Tibial artery (tissue), 4 donors: ENCODE measurements around the gene CTNNAL1.
A peak's percentile ranks its signal among the peaks of the same experiment; 100 is the strongest.
"Not testable (repeated sequence)": the region's sequence is repeated elsewhere in the genome, so short reads cannot be mapped to it uniquely, and the experiment has no call there.

Source experiments
- DNase-seq, 2 donors: peaks; one replicate each; pipeline ENCODE4 v3.0.0-alpha.2; 2019
- H3K27ac ChIP-seq, 2 donors: fragments of 200-600 bp; sonication (generic) in 1 of 2; 1 replicate in 1 of 2; 2 replicates in 1 of 2; pipeline ENCODE4 v1.5.1; 2018 to 2019; ENCODE audit warnings: mild to moderate bottlenecking in 1 of 2
- H3K27me3 ChIP-seq, 2 donors: fragments of 200-600 bp; sonication (generic) in 1 of 2; one replicate each; pipeline versions ENCODE4 v1.5.1 to v1.6.0; 2016 to 2019
- H3K36me3 ChIP-seq, 3 donors: fragments of 200-600 bp; sonication (generic) in 2 of 3; one replicate each; pipeline ENCODE4 v1.5.1; 2016 to 2019; ENCODE audit warnings: mild to moderate bottlenecking in 2 of 3
- H3K4me1 ChIP-seq, 4 donors: fragments of 200-600 bp; sonication (generic) in 2 of 4; 1 replicate in 3 of 4; 2 replicates in 1 of 4; pipeline ENCODE4 v1.5.1; 2016 to 2019
- H3K4me3 ChIP-seq, 2 donors: fragments of 200-600 bp; sonication (generic) in 1 of 2; 1 replicate in 1 of 2; 2 replicates in 1 of 2; pipeline ENCODE4 v1.5.1; 2018 to 2019; ENCODE audit warnings: mild to moderate bottlenecking in 2 of 2
- H3K9me3 ChIP-seq, 3 donors: fragments of 200-600 bp; sonication (generic) in 1 of 3; one replicate each; pipeline ENCODE4 v1.5.1; 2016 to 2019
- intact Hi-C: fragments of 100-400 bp; cut with DNase I; formaldehyde crosslinking; loops from one replicate; pipeline ENCODE4 v1.15.0; 2023; ENCODE audit warnings: low total_unique reads
- TF ChIP-seq, protein P1 (sequence below), 2 experiments: fragments of 200-600 bp in 1 of 2; fragments of 450-650 bp in 1 of 2; IDR thresholded peaks; one replicate each; pipeline ENCODE4 v1.5.1; 2017 to 2019; ENCODE audit warnings: antibody characterized with exemption in 2 of 2, mild to moderate bottlenecking in 1 of 2, moderate library complexity in 1 of 2

CTNNAL1 gene

GRCh38 chr9:108972626-108973209, 40.6 kb downstream of the CTNNAL1 start:
- no peaks in the 10 kb centered on the region for H3K9me3 ChIP-seq
- peak overlapping the region; percentile 6 to 32 for H3K27ac ChIP-seq
- no peaks in the 10 kb centered on the region for H3K27me3 ChIP-seq
- H3K36me3 ChIP-seq = no peaks in the 10 kb centered on the region
- DNase-seq = no peak
- H3K4me1 ChIP-seq = peaks cover 0 to 36% (median 20%) of the 10 kb centered on the region in 4 donors
- TF ChIP-seq, protein P1, sequence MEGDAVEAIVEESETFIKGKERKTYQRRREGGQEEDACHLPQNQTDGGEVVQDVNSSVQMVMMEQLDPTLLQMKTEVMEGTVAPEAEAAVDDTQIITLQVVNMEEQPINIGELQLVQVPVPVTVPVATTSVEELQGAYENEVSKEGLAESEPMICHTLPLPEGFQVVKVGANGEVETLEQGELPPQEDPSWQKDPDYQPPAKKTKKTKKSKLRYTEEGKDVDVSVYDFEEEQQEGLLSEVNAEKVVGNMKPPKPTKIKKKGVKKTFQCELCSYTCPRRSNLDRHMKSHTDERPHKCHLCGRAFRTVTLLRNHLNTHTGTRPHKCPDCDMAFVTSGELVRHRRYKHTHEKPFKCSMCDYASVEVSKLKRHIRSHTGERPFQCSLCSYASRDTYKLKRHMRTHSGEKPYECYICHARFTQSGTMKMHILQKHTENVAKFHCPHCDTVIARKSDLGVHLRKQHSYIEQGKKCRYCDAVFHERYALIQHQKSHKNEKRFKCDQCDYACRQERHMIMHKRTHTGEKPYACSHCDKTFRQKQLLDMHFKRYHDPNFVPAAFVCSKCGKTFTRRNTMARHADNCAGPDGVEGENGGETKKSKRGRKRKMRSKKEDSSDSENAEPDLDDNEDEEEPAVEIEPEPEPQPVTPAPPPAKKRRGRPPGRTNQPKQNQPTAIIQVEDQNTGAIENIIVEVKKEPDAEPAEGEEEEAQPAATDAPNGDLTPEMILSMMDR (IDR thresholded peaks at IDR 0.05) = no peak
- intact Hi-C loops = no loop called here
- no peak overlapping the region for H3K4me3 ChIP-seq

DNA sequence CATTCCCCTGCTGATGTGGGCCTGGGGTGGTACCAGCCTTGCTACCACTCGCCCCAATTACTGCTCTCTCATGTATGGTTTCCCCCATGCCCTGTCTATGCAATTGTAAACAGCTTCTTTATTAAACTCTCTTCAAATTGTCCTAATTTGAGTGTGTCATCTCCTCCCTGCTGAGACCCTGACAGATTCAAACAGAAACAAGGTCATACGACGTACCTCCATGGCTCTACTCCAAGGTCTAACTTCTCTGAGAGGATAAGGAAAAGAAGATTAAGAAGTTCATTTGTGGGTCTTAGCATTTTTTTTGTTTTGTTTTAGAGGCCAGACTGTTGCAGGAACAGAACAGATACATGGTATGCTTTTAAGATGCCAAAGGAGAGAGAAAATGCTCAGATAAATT, 41.1 kb downstream of the CTNNAL1 start:
- H3K4me3 ChIP-seq = no peak overlapping the region
- no peaks in the 10 kb centered on the region for H3K36me3 ChIP-seq
- DNase-seq = no peak
- intact Hi-C loops = no loop called here
- no peaks in the 10 kb centered on the region for H3K27me3 ChIP-seq
- TF ChIP-seq, protein P1 (IDR thresholded peaks at IDR 0.05) = no peak
- no peaks in the 10 kb centered on the region for H3K9me3 ChIP-seq
- peak overlapping the region in 1 of 2 donors; percentile 32 for H3K27ac ChIP-seq
- H3K4me1 ChIP-seq = peaks cover 0 to 39% (median 24%) of the 10 kb centered on the region in 4 donors

- H3K4me3 ChIP-seq, H3K27ac ChIP-seq: not testable (repeated sequence)
Observed at GRCh38 chr9:108971392-108971791, 41.9 kb downstream of the CTNNAL1 start.

GRCh38 chr9:108967916-108968315, 45.4 kb downstream of the CTNNAL1 start:
- Histone ChIP-seq H3K4me3 (no peak overlapping the region), H3K27me3 (no peaks in the 10 kb centered on the region), H3K27ac (peak overlapping the region in 1 of 2 donors; percentile 17), H3K9me3 (no peaks in the 10 kb centered on the region), H3K36me3 (peaks cover 0 to 3% (median 0%) of the 10 kb centered on the region in 3 donors), H3K4me1 (peaks cover 0 to 26% (median 17%) of the 10 kb centered on the region in 4 donors)
- TF ChIP-seq, protein P1 (IDR thresholded peaks at IDR 0.05) = no peak
- no peak for DNase-seq
- intact Hi-C loops = no loop called here

More at GRCh38 chr9:108971392-108971791, 41.9 kb downstream of the CTNNAL1 start:
- H3K9me3 ChIP-seq, DNase-seq, H3K36me3 ChIP-seq, H3K27me3 ChIP-seq, intact Hi-C loops: not testable (repeated sequence)
- peaks cover 0 to 39% (median 24%) of the 10 kb centered on the region in 4 donors for H3K4me1 ChIP-seq

- DNase-seq = no peak
- Histone ChIP-seq H3K27ac (no peak overlapping the region), H3K36me3 (peaks cover 0 to 14% (median 5%) of the 10 kb centered on the region in 3 donors), H3K27me3 (no peaks in the 10 kb centered on the region), H3K9me3 (no peaks in the 10 kb centered on the region), H3K4me3 (no peak overlapping the region), H3K4me1 (peaks cover 0 to 12% (median 6%) of the 10 kb centered on the region in 4 donors)
- intact Hi-C loops = no loop called here
- TF ChIP-seq, protein P1 (IDR thresholded peaks at IDR 0.05) = no peak
Observed at GRCh38 chr9:108963459-108964143, 49.7 kb downstream of the CTNNAL1 start.

DNA sequence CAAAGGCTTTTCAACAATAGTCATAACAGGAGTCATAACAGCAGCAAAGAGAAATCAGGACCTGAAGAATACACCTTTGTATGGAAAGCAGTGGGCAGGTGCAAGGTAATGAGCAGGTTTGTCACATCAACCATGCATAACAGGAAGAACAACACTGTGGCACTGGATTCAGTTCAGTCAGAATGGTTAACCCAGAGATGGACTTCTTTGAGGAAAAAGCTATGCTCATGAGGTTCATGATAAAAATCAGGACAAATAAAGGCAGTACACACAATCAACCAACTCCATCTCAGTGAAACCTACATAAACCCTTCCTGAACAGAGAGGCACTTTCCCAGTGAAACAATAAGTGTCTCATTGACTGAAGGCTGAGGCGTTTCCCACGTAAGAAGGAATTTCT, 52.1 kb downstream of the CTNNAL1 start:
- DNase-seq = no peak
- no peaks in the 10 kb centered on the region for H3K4me1 ChIP-seq
- no peaks in the 10 kb centered on the region for H3K27me3 ChIP-seq
- no peak overlapping the region for H3K27ac ChIP-seq
- no peak overlapping the region for H3K4me3 ChIP-seq
- H3K36me3 ChIP-seq = peaks cover 0 to 14% (median 5%) of the 10 kb centered on the region in 3 donors
- intact Hi-C loops = no loop called here
- H3K9me3 ChIP-seq = no peaks in the 10 kb centered on the region
- TF ChIP-seq, protein P1 (IDR thresholded peaks at IDR 0.05) = no peak
